Lower lobe of right lung (tissue), 2 donors: ENCODE measurements around the gene POC1B. TPM values are rescaled to one million over a fixed set of nuclear protein-coding genes. Genes with fewer than 3 reads are reported as not detected.

ENCODE experiments used
- ATAC-seq, 2 donors: fragments of 200-7000 bp; cut with Tn5 transposase; one replicate each; pipeline ENCODE4 v1.9.1; 2020 to 2022; ENCODE audit warnings: mild to moderate bottlenecking in 2 of 2, moderate library complexity in 2 of 2
- DNase-seq: peaks from one replicate; pipeline ENCODE4 v3.0.0-alpha.2; 2020
- H3K27ac ChIP-seq: fragments of 200-600 bp; one replicate; pipeline ENCODE4 v1.8.0; 2022
- H3K27me3 ChIP-seq: fragments of 200-600 bp; one replicate; pipeline ENCODE4 v1.8.0; 2022; ENCODE audit warnings: low read depth
- H3K36me3 ChIP-seq: fragments of 200-600 bp; one replicate; pipeline ENCODE4 v1.8.0; 2022; ENCODE audit warnings: mild to moderate bottlenecking
- H3K4me1 ChIP-seq: fragments of 200-600 bp; one replicate; pipeline ENCODE4 v1.8.0; 2022
- H3K4me3 ChIP-seq: fragments of 200-600 bp; one replicate; pipeline ENCODE4 v1.8.0; 2022; ENCODE audit warnings: mild to moderate bottlenecking
- H3K9me3 ChIP-seq: fragments of 200-600 bp; one replicate; pipeline ENCODE4 v1.8.0; 2022
- intact Hi-C: fragments of 100-400 bp; cut with DNase I; formaldehyde crosslinking; loops from one replicate; pipeline ENCODE4 v1.11.0; 2022
- total RNA-seq: library from RNA; stranded (reverse); fragmentation: NEBNext Ultra II Directional; extraction: Animal tissue kit (Norgen Biotek cat#: 25700); gene quantifications from one replicate; pipeline ENCODE4 v1.2.1, GENCODE V29; 2021
- TF ChIP-seq, protein P1 (sequence below): fragments of 200-600 bp; IDR thresholded peaks from one replicate; pipeline ENCODE4 v1.8.0; 2022; ENCODE audit warnings: antibody characterized with exemption, mild to moderate bottlenecking
- donor health status: DM: no; HTN: yes; CAD: no; lungs with severe emphysema.

Gene POC1B
- total RNA-seq, 1 donor from 2014 or later = 15.5 TPM

- H3K4me1 ChIP-seq = peaks cover 56% of the 10 kb centered on the region
Observed at GRCh38 chr12:89390802-89391673, 134.8 kb downstream of the POC1B start.

DNA sequence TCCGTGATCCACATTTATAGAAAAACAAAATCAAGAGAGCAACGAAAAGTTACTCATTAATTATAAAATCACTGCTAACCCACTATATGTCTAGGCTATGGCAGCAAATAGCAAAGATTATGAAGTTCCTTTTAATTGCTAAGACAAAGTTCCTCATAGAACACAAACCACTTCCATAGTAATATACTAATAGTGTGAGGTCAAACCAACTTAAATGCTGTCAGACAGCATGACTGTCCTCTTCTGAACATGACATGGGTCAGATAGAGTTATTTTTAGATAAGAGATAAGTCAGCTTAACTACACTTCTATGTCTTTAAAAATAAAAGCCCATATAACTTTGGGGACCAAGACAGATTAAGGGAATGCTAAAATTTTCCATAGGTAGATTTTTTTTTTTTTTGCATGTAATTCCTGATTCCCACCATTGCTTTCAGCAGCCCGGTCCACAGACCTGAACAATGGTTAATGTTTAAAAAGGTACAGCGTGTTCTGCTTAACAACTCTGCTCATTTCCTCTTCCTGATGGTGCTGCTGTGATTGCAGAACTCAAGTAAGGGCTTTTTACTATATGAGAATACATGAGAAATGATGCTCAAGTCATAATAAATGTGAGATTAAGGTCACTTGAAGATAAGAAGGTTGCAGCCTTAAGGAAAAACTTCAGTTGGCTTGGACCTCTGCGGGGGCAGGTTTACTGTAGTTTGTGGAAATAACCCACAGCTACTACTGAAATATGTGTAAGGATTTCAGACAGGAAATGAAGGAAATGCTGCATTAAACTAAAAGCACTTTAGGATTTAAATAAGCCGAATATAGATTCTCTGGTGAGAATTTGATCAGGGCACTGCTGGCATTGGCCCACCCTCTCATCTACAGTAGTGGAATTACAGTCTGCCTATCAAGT lies 135.8 kb downstream of the POC1B start:
- intact Hi-C loops = loop anchor here (10.0 kb wide), 1 partner anchor 65 kb away; no protein-coding TSS in a partner anchor
- peak; percentile 85 to 90 for ATAC-seq
- H3K4me1 ChIP-seq = peaks cover 67% of the 10 kb centered on the region

More at GRCh38 chr12:89390802-89391673, 134.8 kb downstream of the POC1B start:
- H3K4me3 ChIP-seq = no peak overlapping the region
- ATAC-seq (peak; percentile 53 to 57), DNase-seq (no peak)
- TF ChIP-seq, protein P1, sequence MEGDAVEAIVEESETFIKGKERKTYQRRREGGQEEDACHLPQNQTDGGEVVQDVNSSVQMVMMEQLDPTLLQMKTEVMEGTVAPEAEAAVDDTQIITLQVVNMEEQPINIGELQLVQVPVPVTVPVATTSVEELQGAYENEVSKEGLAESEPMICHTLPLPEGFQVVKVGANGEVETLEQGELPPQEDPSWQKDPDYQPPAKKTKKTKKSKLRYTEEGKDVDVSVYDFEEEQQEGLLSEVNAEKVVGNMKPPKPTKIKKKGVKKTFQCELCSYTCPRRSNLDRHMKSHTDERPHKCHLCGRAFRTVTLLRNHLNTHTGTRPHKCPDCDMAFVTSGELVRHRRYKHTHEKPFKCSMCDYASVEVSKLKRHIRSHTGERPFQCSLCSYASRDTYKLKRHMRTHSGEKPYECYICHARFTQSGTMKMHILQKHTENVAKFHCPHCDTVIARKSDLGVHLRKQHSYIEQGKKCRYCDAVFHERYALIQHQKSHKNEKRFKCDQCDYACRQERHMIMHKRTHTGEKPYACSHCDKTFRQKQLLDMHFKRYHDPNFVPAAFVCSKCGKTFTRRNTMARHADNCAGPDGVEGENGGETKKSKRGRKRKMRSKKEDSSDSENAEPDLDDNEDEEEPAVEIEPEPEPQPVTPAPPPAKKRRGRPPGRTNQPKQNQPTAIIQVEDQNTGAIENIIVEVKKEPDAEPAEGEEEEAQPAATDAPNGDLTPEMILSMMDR = no peak
- no peaks in the 10 kb centered on the region for H3K9me3 ChIP-seq
- peak overlapping the region; percentile 41 for H3K27ac ChIP-seq
- H3K36me3 ChIP-seq = no peaks in the 10 kb centered on the region
- no peaks in the 10 kb centered on the region for H3K27me3 ChIP-seq
- intact Hi-C loops = loop anchor here (10.0 kb wide), 1 partner anchor 64 kb away; no protein-coding TSS in a partner anchor

DNA sequence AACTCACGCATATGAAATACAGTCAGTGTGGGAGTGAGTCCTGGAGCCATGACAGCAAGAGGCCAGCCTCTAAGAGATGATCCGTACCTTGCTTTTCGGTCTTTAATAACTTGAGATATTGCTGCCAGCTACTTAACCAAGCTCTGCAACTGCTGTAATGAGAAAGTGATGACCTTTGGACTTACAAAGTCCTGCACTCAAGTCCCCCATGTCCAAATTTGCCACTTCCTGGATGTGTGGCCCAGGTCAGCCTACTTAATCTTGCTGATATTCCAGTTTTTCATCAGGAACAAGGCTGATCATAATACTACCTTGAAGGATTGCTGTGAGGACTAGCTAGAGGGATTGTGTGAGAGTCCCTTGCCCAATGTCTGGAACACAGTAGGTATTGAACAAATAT lies 139.7 kb downstream of the POC1B start:
- H3K4me3 ChIP-seq = no peak overlapping the region
- peaks cover 70% of the 10 kb centered on the region for H3K4me1 ChIP-seq
- TF ChIP-seq, protein P1 = no peak
- ATAC-seq = no peak
- H3K9me3 ChIP-seq = no peaks in the 10 kb centered on the region
- no peak overlapping the region for H3K27ac ChIP-seq
- DNase-seq = no peak
- no peaks in the 10 kb centered on the region for H3K36me3 ChIP-seq
- intact Hi-C loops = no loop called here
- no peaks in the 10 kb centered on the region for H3K27me3 ChIP-seq

More for the DNA sequence above, 135.8 kb downstream of the POC1B start:
- H3K4me3 ChIP-seq = no peak overlapping the region
- H3K36me3 ChIP-seq = no peaks in the 10 kb centered on the region
- H3K27ac ChIP-seq = peak overlapping the region; percentile 66
- H3K27me3 ChIP-seq = no peaks in the 10 kb centered on the region
- no peak for DNase-seq
- TF ChIP-seq, protein P1 = no peak
- H3K9me3 ChIP-seq = no peaks in the 10 kb centered on the region

- Histone ChIP-seq H3K9me3 (no peaks in the 10 kb centered on the region), H3K27me3 (no peaks in the 10 kb centered on the region), H3K4me1 (peaks cover 56% of the 10 kb centered on the region), H3K4me3 (no peak overlapping the region), H3K27ac (peak overlapping the region; percentile 76), H3K36me3 (no peaks in the 10 kb centered on the region)
- TF ChIP-seq, protein P1 = no peak
- ATAC-seq = peak in 1 of 2 donors; percentile 13
- intact Hi-C loops = no loop called here
- no peak for DNase-seq
Observed at GRCh38 chr12:89384807-89385206, 141.0 kb downstream of the POC1B start.

GRCh38 chr12:89384050-89384758 lies 141.6 kb downstream of the POC1B start:
- no peaks in the 10 kb centered on the region for H3K9me3 ChIP-seq
- no peaks in the 10 kb centered on the region for H3K27me3 ChIP-seq
- H3K4me1 ChIP-seq = peaks cover 50% of the 10 kb centered on the region
- peak overlapping the region; percentile 76 for H3K27ac ChIP-seq
- intact Hi-C loops = no loop called here
- peak; percentile 72 to 80 for ATAC-seq
- peak; percentile 56 for DNase-seq
- TF ChIP-seq, protein P1 = no peak
- no peak overlapping the region for H3K4me3 ChIP-seq
- H3K36me3 ChIP-seq = no peaks in the 10 kb centered on the region
